Trophoblast cell (in vitro differentiated cells and primary cell): ENCODE measurements around the gene THBS1.

Experiments used
- DNase-seq, 2 donors: peaks; one replicate each; pipeline ENCODE4 v3.0.0-alpha.2; 2016
- H2AFZ ChIP-seq: 2 replicates; pipeline ENCODE4 v1.6.1; 2013; ENCODE audit warnings: low read length, moderate library complexity, mild to moderate bottlenecking; ENCODE audit not compliant: insufficient read depth, poor library complexity
- H2AK5ac ChIP-seq: 2 replicates; pipeline ENCODE4 v1.6.1; 2013; ENCODE audit warnings: mild to moderate bottlenecking, low read length
- H2BK120ac ChIP-seq: 2 replicates; pipeline ENCODE4 v1.6.1; 2013; ENCODE audit warnings: low read length, mild to moderate bottlenecking, moderate library complexity; ENCODE audit not compliant: insufficient read depth, poor library complexity
- H2BK12ac ChIP-seq: 2 replicates; pipeline ENCODE4 v1.6.1; 2013; ENCODE audit warnings: mild to moderate bottlenecking, low read length, moderate library complexity
- H2BK5ac ChIP-seq: 2 replicates; pipeline ENCODE4 v1.6.1; 2013; ENCODE audit warnings: low read length, low read depth, moderate library complexity, mild to moderate bottlenecking; ENCODE audit not compliant: poor library complexity
- H3K14ac ChIP-seq: 2 replicates; pipeline ENCODE4 v1.6.1; 2013; ENCODE audit warnings: mild to moderate bottlenecking, low read length
- H3K18ac ChIP-seq: 2 replicates; pipeline ENCODE4 v1.6.1; 2013; ENCODE audit warnings: mild to moderate bottlenecking, low read length
- H3K23ac ChIP-seq: 2 replicates; pipeline ENCODE4 v1.6.1; 2013; ENCODE audit warnings: low read length
- H3K27ac ChIP-seq: 2 replicates; pipeline ENCODE4 v1.5.1; 2013; ENCODE audit warnings: low read depth, mild to moderate bottlenecking, inconsistent platforms, low read length, moderate library complexity
- H3K27me3 ChIP-seq: 2 replicates; pipeline ENCODE4 v1.6.1; 2013; ENCODE audit warnings: inconsistent platforms, mild to moderate bottlenecking, low read length, moderate library complexity; ENCODE audit not compliant: insufficient read depth
- H3K36me3 ChIP-seq, 2 experiments: 1 replicate in 1 of 2; 2 replicates in 1 of 2; pipeline ENCODE4 v1.6.1; 2013; ENCODE audit warnings: low read length in 2 of 2, mild to moderate bottlenecking in 2 of 2, moderate library complexity in 1 of 2; ENCODE audit not compliant: insufficient read depth in 2 of 2, control insufficient read depth in 1 of 2
- H3K4ac ChIP-seq: 2 replicates; pipeline ENCODE4 v1.6.1; 2013; ENCODE audit warnings: low read depth, mild to moderate bottlenecking, low read length, moderate library complexity
- H3K4me1 ChIP-seq, 2 experiments: 1 replicate in 1 of 2; 2 replicates in 1 of 2; pipeline ENCODE4 v1.6.1; 2013; ENCODE audit warnings: low read length in 2 of 2, mild to moderate bottlenecking in 2 of 2, moderate library complexity in 1 of 2; ENCODE audit not compliant: insufficient read depth in 2 of 2, control insufficient read depth in 1 of 2
- H3K4me2 ChIP-seq: 2 replicates; pipeline ENCODE4 v1.6.1; 2013; ENCODE audit warnings: inconsistent platforms, mild to moderate bottlenecking, low read length, moderate library complexity
- H3K4me3 ChIP-seq: 2 replicates; pipeline ENCODE4 v1.5.1; 2013; ENCODE audit warnings: mild to moderate bottlenecking, low read depth, low read length, inconsistent platforms
- H3K79me1 ChIP-seq: one replicate; pipeline ENCODE4 v1.6.1; 2013; ENCODE audit warnings: low read length
- H3K79me2 ChIP-seq: 2 replicates; pipeline ENCODE4 v1.6.1; 2013; ENCODE audit warnings: low read length, mild to moderate bottlenecking; ENCODE audit not compliant: control insufficient read depth, insufficient read depth, poor library complexity
- H3K9ac ChIP-seq: 2 replicates; pipeline ENCODE4 v1.6.1; 2013; ENCODE audit warnings: mild to moderate bottlenecking, low read length
- H3K9me3 ChIP-seq: 2 replicates; pipeline ENCODE4 v1.6.1; 2013; ENCODE audit warnings: low read depth, mild to moderate bottlenecking, control low read depth, inconsistent platforms, low read length; ENCODE audit not compliant: insufficient read depth
- H4K12ac ChIP-seq: 2 replicates; pipeline ENCODE4 v1.6.1; 2013; ENCODE audit warnings: low read depth, mild to moderate bottlenecking, low read length, moderate library complexity
- H4K8ac ChIP-seq: 2 replicates; pipeline ENCODE4 v1.6.1; 2013; ENCODE audit warnings: low read depth, mild to moderate bottlenecking, low read length, moderate library complexity
- H4K91ac ChIP-seq: one replicate; pipeline ENCODE4 v1.6.1; 2013; ENCODE audit warnings: low read depth, mild to moderate bottlenecking, low read length, moderate library complexity
- WGBS: extraction: QIAGEN DNeasy Blood & Tissue Kit; methylation state at CpG from one replicate; pipeline ENCODE4 v1.1.7; 2013; ENCODE audit warnings: missing lambda C conversion rate; ENCODE audit not compliant: insufficient read length, insufficient coverage; ENCODE audit errors: extremely low coverage; 5-methylcytosine and 5-hydroxymethylcytosine counted together

THBS1 gene

DNA sequence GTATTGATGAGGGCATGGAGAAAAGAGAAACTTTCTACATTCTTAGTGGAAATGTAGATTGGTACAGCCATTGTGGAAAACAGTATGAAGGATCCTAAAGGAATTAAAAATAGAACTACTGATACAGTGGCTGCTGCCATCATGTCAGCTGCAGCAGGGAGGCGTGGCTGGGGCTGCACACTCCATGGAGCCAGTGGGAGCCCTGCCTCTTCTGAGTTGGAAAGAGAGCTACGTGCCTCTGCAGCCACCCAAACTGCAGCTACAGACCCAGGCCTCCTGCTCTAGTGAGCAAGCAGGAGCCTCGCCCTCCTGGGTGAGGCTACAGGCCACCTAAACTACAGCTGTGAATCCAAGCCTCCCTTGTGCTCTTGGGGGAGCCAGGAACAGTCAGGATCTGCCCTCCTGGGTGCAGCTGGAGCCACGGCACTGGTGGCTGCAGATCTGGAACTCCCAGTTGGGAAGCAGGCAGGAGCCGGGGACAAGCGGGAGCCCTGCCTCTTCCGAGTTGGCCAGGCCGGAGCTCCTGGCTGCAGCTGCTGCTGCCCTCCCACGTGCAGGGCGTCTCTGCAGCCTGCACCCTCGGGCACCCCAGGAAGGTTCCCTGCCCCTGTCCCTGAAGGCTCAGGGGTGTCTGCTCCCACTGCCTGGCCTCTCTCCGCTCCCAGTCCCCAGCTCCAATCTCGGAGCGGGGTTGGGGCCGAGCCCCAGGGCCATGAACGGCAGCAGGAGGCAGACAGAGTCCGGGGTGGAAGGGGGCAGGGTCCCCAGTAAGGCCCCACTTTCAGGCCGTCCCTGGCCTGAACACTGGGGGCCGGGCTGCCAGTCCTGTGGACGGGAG is 64.5 kb downstream of the THBS1 start:
- no peaks in the 10 kb centered on the region for H3K9me3 ChIP-seq
- peak overlapping the region; percentile 21 for H3K18ac ChIP-seq
- peak overlapping the region; percentile 11 for H4K8ac ChIP-seq
- no peaks in the 10 kb centered on the region for H3K36me3 ChIP-seq
- H3K4me1 ChIP-seq = peaks cover 3 to 11% of the 10 kb centered on the region in 2 experiments
- no peak overlapping the region for H3K9ac ChIP-seq
- no CpG with 5 or more reads among the region's 20 CpGs for WGBS
- no peak overlapping the region for H3K4ac ChIP-seq
- H3K14ac ChIP-seq = peak overlapping the region; percentile 67
- H2BK12ac ChIP-seq = peak overlapping the region; percentile 29
- no peak overlapping the region for H2AK5ac ChIP-seq
- H3K27ac ChIP-seq = no peak overlapping the region
- H4K91ac ChIP-seq = peak overlapping the region; percentile 50
- H3K4me2 ChIP-seq = no peak overlapping the region
- no peaks in the 10 kb centered on the region for H3K27me3 ChIP-seq
- H3K4me3 ChIP-seq = no peak overlapping the region
- peak overlapping the region; percentile 64 for H2BK120ac ChIP-seq
- peaks cover 4% of the 10 kb centered on the region for H3K79me1 ChIP-seq
- H4K12ac ChIP-seq = no peak overlapping the region
- H2AFZ ChIP-seq = no peak overlapping the region
- no peak for DNase-seq
- H2BK5ac ChIP-seq = no peak overlapping the region
- no peak overlapping the region for H3K23ac ChIP-seq
- H3K79me2 ChIP-seq = no peaks in the 10 kb centered on the region

- Histone ChIP-seq H3K36me3 (no peaks in the 10 kb centered on the region), H3K23ac (no peak overlapping the region), H3K27me3 (no peaks in the 10 kb centered on the region), H3K4ac (no peak overlapping the region), H3K9ac (no peak overlapping the region), H2BK120ac (peak overlapping the region; percentile 64), H2AK5ac (no peak overlapping the region), H4K8ac (no peak overlapping the region), H3K18ac (no peak overlapping the region), H4K91ac (peak overlapping the region; percentile 50), H2AFZ (no peak overlapping the region), H3K4me3 (no peak overlapping the region), H4K12ac (no peak overlapping the region), H3K27ac (no peak overlapping the region), H3K9me3 (no peaks in the 10 kb centered on the region), H3K79me1 (peaks cover 5% of the 10 kb centered on the region), H3K4me1 (peaks cover 6 to 11% of the 10 kb centered on the region in 2 experiments), H3K4me2 (no peak overlapping the region), H3K14ac (no peak overlapping the region), H3K79me2 (no peaks in the 10 kb centered on the region), H2BK5ac (no peak overlapping the region), H2BK12ac (peak overlapping the region; percentile 19)
- no peak for DNase-seq
- WGBS = no CpG with 5 or more reads among the region's 2 CpGs
Observed at GRCh38 chr15:39645976-39646257, 65.0 kb downstream of the THBS1 start.

GRCh38 chr15:39646425-39646824 is 65.5 kb downstream of the THBS1 start:
- Histone ChIP-seq H3K4me3 (no peak overlapping the region), H3K9ac (no peak overlapping the region), H3K4ac (no peak overlapping the region), H2BK5ac (no peak overlapping the region), H2AFZ (no peak overlapping the region), H2AK5ac (no peak overlapping the region), H3K27ac (no peak overlapping the region), H3K9me3 (no peaks in the 10 kb centered on the region), H3K27me3 (no peaks in the 10 kb centered on the region), H3K14ac (no peak overlapping the region), H2BK12ac (peak overlapping the region; percentile 28), H3K79me1 (peaks cover 4% of the 10 kb centered on the region), H4K91ac (no peak overlapping the region), H3K23ac (no peak overlapping the region), H4K12ac (no peak overlapping the region), H3K79me2 (no peaks in the 10 kb centered on the region), H3K36me3 (no peaks in the 10 kb centered on the region), H3K18ac (no peak overlapping the region), H2BK120ac (no peak overlapping the region), H4K8ac (no peak overlapping the region), H3K4me1 (peaks cover 6 to 9% of the 10 kb centered on the region in 2 experiments), H3K4me2 (no peak overlapping the region)
- no peak for DNase-seq
- WGBS = no CpG with 5 or more reads among the region's 5 CpGs
